Measurements from ENCODE around the gene MFAP2. TPM values are rescaled to one million over a fixed set of nuclear protein-coding genes. Genes with fewer than 3 reads are reported as not detected.

MFAP2 gene
- total and polyA plus RNA-seq, 8 donors, result 2.7 to 31.5 (median 9.0) TPM; not detected in 1

GRCh38 chr1:17011439-17012307 is 31.3 kb upstream of the MFAP2 start, which contains the start of gene ATP13A2:
Gene ATP13A2, minus strand, starts transcription at chr1:17011928. Its CDS starts 190 bp downstream, at chr1:17011738.
- no peaks in the 10 kb centered on the region for H3K27me3 ChIP-seq
- WGBS, 5 donors, result 0 to 1% (median 1%) methylated on average over 37 to 94 of the region's 94 CpGs
- intact Hi-C loops (cut with DNase I; ENCODE audit: low total_unique reads), result no loop called here
- H3K4me3 ChIP-seq, result peak within 1 kb of the TSS; percentile 86 to 99 (median 96)
- peak within 1 kb of the TSS; percentile 38 to 89 (median 67) for H3K27ac ChIP-seq
- no peaks in the 10 kb centered on the region for H3K9me3 ChIP-seq
- H3K36me3 ChIP-seq, result peaks cover 0 to 5% (median under 1%) of the 10 kb centered on the region in 4 donors
- peak; percentile 89 to 96 for DNase-seq
- TF ChIP-seq POLR2A (IDR thresholded peaks at IDR 0.05), result no peak
- no peak for TF ChIP-seq CTCF (IDR thresholded peaks at IDR 0.05)
- TF ChIP-seq EP300 (IDR thresholded peaks at IDR 0.05), result no peak
- peak; percentile 51 to 64 (median 56) for TF ChIP-seq POLR2AphosphoS5 (IDR thresholded peaks at IDR 0.05)
- H3K4me1 ChIP-seq, result peaks cover 21 to 32% (median 29%) of the 10 kb centered on the region in 4 donors

- TF ChIP-seq CTCF (IDR thresholded peaks at IDR 0.05) (no peak), POLR2AphosphoS5 (IDR thresholded peaks at IDR 0.05) (no peak), EP300 (IDR thresholded peaks at IDR 0.05) (no peak), POLR2A (IDR thresholded peaks at IDR 0.05) (no peak)
- Histone ChIP-seq H3K4me3 (peak overlapping the region; percentile 86 to 99 (median 96)), H3K27me3 (no peaks in the 10 kb centered on the region), H3K4me1 (peaks cover 21 to 32% (median 29%) of the 10 kb centered on the region in 4 donors), H3K36me3 (peaks cover 0 to 11% (median 4%) of the 10 kb centered on the region in 4 donors), H3K9me3 (no peaks in the 10 kb centered on the region), H3K27ac (peak overlapping the region in 3 of 5 donors; percentile 62 to 89 (median 82))
- intact Hi-C loops (cut with DNase I; ENCODE audit: low total_unique reads), result no loop called here
- no peak for DNase-seq
- WGBS, 5 donors, result 0 to 2% (median 1%) methylated on average over 3 to 15 of the region's 15 CpGs
These were observed 30.6 kb upstream of the MFAP2 start for GRCh38 chr1:17011092-17011438.

- Histone ChIP-seq H3K27ac (no peak overlapping the region), H3K27me3 (no peaks in the 10 kb centered on the region), H3K4me3 (peak overlapping the region in 1 of 4 donors; percentile 96), H3K9me3 (no peaks in the 10 kb centered on the region), H3K4me1 (peaks cover 21 to 32% (median 29%) of the 10 kb centered on the region in 4 donors), H3K36me3 (peaks cover 8 to 25% (median 17%) of the 10 kb centered on the region in 4 donors)
- WGBS, 5 donors, result 63 to 69% (median 65%) methylated on average over 4 of the region's 4 CpGs
- no peak for TF ChIP-seq POLR2A (IDR thresholded peaks at IDR 0.05)
- no peak for TF ChIP-seq CTCF (IDR thresholded peaks at IDR 0.05)
- TF ChIP-seq EP300 (IDR thresholded peaks at IDR 0.05), result no peak
- no peak for TF ChIP-seq POLR2AphosphoS5 (IDR thresholded peaks at IDR 0.05)
- peak in 1 of 2 donors; percentile 48 for DNase-seq
- intact Hi-C loops (cut with DNase I; ENCODE audit: low total_unique reads), result no loop called here
These were observed 29.3 kb upstream of the MFAP2 start for GRCh38 chr1:17009706-17010105.

GRCh38 chr1:17008208-17008855 is 27.9 kb upstream of the MFAP2 start:
- no peaks in the 10 kb centered on the region for H3K9me3 ChIP-seq
- H3K36me3 ChIP-seq, result peaks cover 17 to 38% (median 30%) of the 10 kb centered on the region in 4 donors
- no peak overlapping the region for H3K4me3 ChIP-seq
- 92 to 94% (median 94%) methylated on average over 15 of the region's 15 CpGs for WGBS, 5 donors
- intact Hi-C loops (cut with DNase I; ENCODE audit: low total_unique reads), result no loop called here
- no peak overlapping the region for H3K27ac ChIP-seq
- H3K4me1 ChIP-seq, result peaks cover 21 to 32% (median 29%) of the 10 kb centered on the region in 4 donors
- DNase-seq, result no peak
- no peak for TF ChIP-seq EP300 (IDR thresholded peaks at IDR 0.05)
- no peak for TF ChIP-seq CTCF (IDR thresholded peaks at IDR 0.05)
- no peak for TF ChIP-seq POLR2AphosphoS5 (IDR thresholded peaks at IDR 0.05)
- no peak for TF ChIP-seq POLR2A (IDR thresholded peaks at IDR 0.05)
- H3K27me3 ChIP-seq, result no peaks in the 10 kb centered on the region
